H54 (cell line): ENCODE measurements around the gene CCDC40.

Source experiments
- DNase-seq: peaks from one replicate; pipeline ENCODE4 v3.0.0; 2011; ENCODE audit warnings: low spot score, mixed read lengths; ENCODE audit not compliant: insufficient read length
- FAIRE-seq: peaks from 3 replicates; lab custom pipeline; 2011; peaks lifted over from hg19 to GRCh38; lab: Jason Lieb, UNC
- POLR2A ChIP-seq: IDR thresholded peaks from 2 replicates; pipeline ENCODE4 v1.6.1; 2011; ENCODE audit warnings: low read depth, mild to moderate bottlenecking, low read length

Gene CCDC40

DNA sequence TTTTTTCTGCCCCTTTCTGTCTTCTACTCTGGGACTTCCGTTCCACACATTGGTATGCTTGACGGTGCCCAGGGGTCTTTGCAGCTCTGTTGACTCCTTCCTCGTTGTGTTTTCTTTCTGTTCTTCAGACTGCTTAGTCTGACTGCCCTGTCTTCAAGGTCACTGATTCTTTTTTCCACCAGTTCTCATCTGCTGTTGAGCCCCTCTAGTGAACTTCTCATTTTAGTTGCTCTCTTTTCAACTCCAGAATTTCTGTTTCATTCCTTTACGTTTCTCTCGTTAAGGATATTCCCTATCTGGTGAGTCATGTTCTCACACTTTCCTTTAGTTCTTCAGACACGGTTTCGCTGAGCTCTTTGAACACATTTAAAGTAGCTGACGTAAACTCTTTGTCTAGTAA is 78.7 kb downstream of the CCDC40 start:
- TF ChIP-seq POLR2A, result no peak
- FAIRE-seq (no peak), DNase-seq (no peak)

DNA sequence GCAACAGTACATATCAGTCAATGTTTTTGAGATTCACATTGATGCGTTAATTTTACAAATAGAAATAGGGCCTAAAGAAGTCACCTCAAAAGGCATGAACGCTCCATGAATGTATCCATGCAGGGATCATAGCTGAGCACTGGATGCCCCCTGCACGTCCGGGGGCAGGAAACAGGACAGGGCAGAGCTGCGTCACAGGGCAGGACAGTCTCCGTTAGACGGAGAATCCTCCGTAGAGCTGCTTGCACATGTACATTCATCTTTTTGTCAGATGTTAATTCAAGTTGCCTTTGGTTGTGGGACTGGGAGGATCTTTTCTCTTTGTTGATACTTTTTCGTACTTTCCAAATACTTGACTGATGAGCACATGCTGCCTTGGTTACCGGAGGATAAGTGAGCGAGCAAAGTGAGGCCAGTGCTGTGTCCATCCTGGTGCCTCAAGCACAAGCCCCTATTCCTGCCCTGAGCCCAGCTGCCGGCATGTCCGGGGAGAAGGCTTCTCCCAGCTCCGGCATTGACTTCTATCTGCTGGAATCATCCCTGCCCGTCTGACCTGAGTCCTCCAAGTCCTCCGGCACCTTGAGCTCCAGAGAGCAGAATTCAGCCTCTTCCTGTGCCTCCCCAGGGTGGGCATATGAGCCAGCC is 80.0 kb downstream of the CCDC40 start:
- FAIRE-seq, result no peak
- no peak for TF ChIP-seq POLR2A
- no peak for DNase-seq

DNA sequence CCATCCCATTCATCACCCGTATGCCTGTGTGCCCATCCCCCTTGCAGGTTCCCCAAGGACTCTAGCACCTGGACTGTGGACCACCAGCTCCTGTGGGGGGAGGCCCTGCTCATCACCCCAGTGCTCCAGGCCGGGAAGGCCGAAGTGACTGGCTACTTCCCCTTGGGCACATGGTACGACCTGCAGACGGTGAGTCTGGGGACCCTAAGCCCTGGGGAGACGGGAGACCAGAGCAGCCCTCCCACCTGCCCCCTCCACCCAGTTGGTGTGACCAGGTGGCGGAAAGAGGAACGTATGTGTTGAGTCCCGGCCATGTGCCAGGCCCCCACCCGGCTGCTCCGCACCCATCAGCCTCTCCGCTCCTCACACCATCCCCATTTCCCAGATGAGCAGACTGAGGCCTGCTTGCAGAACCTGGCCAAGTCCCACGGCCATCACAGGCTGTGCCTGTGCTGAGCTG is 80.5 kb downstream of the CCDC40 start:
- TF ChIP-seq POLR2A, result no peak
- FAIRE-seq, result no peak
- DNase-seq, result no peak

DNA sequence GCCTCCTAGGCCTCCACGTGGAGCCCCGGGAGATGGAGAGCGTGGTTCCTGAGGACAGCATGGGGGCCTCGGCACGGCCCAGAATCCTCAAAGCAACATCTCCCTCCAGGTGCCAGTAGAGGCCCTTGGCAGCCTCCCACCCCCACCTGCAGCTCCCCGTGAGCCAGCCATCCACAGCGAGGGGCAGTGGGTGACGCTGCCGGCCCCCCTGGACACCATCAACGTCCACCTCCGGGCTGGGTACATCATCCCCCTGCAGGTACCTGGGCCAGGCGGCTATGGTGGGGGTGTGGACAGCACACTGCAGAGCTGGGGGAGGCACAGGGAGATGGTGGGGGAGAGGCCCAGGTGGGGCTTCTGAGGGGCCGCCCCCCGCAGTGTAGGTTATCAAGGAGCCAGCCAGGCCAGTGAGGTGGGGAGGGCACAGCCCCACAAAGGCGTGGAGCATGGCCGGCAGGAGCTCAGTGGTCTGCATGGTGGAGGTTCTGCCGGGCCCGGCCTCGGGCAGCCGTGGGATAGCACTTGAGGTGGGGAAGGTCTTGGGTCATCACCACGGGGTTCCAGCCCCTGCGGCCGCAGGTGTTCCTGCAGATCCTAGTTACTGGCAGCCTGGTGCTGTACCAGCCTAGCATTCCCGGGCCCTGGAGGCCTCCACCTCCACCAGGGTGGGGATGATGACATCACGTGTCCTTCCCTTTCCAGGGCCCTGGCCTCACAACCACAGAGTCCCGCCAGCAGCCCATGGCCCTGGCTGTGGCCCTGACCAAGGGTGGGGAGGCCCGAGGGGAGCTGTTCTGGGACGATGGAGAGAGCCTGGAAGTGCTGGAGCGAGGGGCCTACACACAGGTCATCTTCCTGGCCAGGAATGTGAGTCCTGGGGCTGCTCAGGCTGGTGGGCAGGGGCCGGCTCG is 81.3 kb downstream of the CCDC40 start:
- FAIRE-seq, result no peak
- TF ChIP-seq POLR2A, result no peak
- no peak for DNase-seq

DNA sequence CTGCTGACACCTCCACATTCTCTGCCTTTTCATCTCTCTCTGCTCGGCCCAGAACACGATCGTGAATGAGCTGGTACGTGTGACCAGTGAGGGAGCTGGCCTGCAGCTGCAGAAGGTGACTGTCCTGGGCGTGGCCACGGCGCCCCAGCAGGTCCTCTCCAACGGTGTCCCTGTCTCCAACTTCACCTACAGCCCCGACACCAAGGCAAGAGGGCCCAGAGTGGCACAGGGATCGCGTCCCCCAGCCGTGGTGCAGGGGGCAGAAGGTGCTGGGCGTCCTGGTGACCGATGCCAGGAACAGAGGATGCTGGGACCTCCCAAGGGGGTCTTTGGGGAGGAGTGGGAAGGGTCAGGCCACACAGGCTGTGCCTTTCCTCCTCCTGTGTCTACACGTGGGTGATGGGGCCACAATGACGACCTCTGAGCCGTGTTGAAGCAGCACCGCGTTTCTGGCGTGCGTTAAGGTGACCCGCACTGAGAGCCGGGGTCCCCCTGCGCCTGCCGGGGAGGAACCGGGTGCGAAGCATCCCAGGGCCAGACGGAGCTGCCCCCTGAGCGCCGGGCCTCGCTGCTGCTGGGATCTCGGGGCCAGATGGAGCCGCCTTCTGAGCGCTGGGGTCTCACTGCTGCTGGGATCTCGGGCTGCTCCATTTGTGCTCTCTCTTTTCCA is 82.3 kb downstream of the CCDC40 start:
- no peak for TF ChIP-seq POLR2A
- FAIRE-seq (no peak), DNase-seq (no peak)

DNA sequence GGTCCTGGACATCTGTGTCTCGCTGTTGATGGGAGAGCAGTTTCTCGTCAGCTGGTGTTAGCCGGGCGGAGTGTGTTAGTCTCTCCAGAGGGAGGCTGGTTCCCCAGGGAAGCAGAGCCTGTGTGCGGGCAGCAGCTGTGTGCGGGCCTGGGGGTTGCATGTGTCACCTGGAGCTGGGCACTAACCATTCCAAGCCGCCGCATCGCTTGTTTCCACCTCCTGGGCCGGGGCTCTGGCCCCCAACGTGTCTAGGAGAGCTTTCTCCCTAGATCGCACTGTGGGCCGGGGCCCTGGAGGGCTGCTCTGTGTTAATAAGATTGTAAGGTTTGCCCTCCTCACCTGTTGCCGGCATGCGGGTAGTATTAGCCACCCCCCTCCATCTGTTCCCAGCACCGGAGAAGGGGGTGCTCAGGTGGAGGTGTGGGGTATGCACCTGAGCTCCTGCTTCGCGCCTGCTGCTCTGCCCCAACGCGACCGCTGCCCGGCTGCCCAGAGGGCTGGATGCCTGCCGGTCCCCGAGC is 82.9 kb downstream of the CCDC40 start:
- FAIRE-seq (no peak), DNase-seq (no peak)
- no peak for TF ChIP-seq POLR2A

DNA sequence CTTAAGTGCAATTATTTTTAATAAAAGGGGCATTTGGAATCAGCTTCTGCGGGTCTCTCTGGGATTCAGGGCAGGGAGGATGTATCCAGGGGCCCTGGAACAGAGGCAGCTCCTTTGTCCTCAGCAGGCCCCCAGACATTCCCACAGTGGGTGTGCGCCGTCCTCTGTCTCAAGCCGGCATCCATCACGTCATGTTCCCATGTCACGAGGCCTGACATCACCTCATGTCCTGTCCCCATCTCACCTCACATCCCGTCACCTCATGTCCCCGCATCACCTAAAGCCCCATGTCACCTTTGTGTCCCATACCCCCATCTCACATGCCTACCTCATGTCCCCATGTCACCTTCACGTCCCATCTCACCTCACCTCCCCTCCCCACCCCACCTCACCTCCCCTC is 83.4 kb downstream of the CCDC40 start:
- no peak for FAIRE-seq
- TF ChIP-seq POLR2A, result no peak
- no peak for DNase-seq

DNA sequence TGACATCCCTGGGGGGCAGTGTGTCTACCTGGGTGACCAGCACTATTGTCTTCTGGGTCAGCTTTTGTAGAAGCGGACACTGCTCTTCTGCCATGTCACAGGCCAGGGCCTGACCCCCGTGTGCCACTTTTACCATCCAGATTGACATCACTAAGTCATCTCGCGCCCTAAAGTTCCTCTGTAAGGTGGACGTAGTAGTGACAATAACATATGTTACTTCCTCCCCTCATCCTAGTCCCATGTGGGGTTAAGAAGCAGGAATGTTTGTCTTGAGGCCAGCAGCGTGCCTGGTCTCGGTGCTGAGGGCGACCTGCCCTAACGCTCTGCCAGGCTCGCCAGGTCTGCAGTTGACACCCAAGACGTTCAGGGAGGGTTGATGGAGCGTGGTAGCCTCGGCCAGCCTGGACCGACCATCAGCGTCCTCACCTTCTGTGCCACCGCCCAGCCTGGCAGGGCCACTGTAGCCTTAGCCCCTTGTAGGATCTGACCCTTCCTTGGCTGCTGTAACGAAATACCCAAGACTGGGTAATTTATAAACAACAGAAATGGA is 85.7 kb downstream of the CCDC40 start:
- TF ChIP-seq POLR2A, result no peak

DNA sequence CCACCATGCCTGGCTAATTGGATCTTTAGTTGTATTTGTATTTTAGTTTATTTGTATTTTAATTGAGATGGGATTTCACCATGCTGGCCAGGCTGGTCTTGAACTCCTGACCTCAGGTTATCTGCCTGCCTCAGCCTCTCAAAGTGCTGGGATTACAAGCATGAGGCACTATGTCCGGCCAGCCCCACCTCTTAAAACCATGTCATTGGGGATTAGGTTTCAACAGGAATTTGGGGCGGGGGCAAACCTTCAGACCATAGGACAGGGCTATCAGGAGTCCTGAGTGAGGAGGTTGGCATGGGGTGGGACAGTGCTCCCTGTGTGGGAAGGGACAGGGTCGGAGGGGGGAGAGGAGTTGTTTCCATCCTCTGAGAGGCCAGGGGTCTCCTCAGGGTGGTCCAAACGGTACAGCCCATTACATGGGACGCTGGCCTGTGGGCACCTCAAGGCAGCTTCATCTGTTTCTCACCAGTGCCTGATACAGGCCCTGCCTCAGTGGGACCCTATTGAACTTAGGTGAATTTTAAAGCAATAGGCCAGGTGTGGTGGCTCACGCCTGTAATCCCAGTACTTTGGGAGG is 86.6 kb downstream of the CCDC40 start:
- DNase-seq (no peak), FAIRE-seq (no peak)
- TF ChIP-seq POLR2A, result no peak

More for the DNA sequence above, 85.7 kb downstream of the CCDC40 start:
- FAIRE-seq (no peak), DNase-seq (no peak)

DNA sequence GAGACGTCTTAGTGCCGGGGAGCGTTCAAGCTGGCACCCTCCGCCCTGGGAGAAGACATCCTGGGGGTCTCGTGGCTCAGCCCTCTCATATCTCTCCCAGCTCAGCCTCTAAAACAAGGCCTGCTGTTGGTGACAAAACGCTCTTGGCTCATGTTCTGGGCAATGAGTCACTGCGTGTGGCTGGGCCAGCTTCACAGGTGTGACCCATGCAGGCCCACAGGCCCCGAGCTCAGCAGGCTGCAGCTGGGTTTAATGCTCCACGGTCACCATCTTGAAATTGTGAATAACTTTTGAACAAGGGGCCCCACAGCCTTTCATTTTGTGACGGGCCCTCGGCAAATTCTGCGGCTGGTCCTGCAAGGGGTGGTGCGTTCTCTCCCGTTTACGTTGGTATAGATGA is 87.3 kb downstream of the CCDC40 start:
- no peak for DNase-seq
- FAIRE-seq, result no peak
- TF ChIP-seq POLR2A, result no peak

DNA sequence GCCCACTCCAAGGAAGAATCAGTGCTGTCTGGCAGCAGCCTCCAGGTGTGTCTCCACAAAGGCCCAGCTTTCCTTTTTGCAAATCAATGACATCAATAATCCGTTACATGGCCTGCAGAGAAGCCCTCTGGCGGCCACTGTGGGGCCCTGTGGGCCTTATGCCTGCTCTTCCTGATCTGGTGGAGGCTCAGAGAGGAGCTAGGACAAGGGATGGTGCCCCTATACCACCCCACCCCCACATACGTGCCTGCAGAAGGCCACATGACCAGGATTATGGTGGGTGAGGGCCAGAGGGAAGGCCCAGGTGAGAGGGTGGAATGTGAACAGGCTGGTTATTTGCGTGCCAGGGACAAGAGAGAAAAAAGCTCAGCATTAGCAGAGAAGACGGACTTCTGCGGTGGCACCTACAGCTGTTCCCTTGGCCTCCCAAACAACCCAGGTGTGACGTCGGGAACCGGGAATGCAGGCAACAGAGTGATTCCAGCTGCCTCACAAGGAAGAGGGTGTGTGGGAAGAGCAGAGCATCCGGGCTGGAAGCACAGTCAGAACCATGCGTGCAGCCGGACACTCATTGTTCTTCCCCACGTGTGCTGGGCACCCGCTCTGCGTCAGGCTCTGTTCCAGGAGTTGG is 88.0 kb downstream of the CCDC40 start:
- DNase-seq (no peak), FAIRE-seq (no peak)
- no peak for TF ChIP-seq POLR2A

DNA sequence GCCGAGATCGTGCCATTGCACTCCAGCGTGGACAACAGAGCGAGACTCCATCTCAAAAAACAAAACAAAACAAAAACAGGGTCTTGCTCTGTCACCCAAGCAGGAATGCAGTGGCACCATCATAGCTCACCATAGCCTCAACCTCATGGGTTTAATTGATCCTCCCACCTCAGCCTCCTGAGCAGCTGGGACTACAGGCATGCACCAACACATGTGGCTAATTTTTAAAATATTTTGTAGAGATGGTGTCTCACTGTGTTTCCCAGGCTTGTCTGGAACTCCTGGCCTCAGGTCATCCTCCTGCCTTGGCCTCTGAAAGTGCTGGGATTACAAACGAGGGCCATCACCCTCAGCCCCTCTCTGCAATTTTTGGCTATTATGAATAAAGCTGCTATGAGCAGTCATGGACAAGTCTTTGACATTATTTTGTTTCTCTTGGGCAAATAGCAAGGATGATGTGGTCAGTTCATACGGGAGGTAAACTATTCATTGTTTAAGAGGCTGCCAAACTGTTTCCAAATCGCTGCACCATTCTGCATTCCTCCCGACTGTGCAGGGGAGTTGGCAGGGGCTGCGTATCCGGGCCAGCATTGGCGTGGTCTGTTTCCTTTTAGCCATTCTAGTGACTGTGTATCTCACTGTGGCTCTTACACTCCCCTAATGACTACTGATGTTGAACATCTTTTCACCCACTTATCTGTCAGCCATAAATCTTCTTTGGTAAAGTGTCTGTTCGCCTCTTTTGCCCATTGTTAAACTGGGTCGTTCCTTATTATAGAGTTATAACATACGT is 89.4 kb downstream of the CCDC40 start:
- DNase-seq, result no peak
- no peak for TF ChIP-seq POLR2A
- FAIRE-seq, result no peak
